Measurements from ENCODE around the gene ADK.
A peak's percentile ranks its signal among the peaks of the same experiment; 100 is the strongest.
"Not testable (repeated sequence)": the region's sequence is repeated elsewhere in the genome, so short reads cannot be mapped to it uniquely, and the experiment has no call there.

ADK gene

GRCh38 chr10:74145133-74145532 lies 5.9 kb upstream of the ADK start:
- DNase-seq (ENCODE audit: low read depth in 2 of 2): no peak

GRCh38 chr10:74146980-74147379 lies 4.0 kb upstream of the ADK start:
- DNase-seq (ENCODE audit: low read depth in 2 of 2): not testable (repeated sequence)

GRCh38 chr10:74150204-74150989 lies 624 bp upstream of the ADK start, which contains the start of gene AP3M1:
TSS of gene AP3M1 (minus strand) at chr10:74150828. CDS start at chr10:74138379, 12,449 bp downstream.
- DNase-seq (ENCODE audit: low read depth in 2 of 2): peak; percentile 70 to 71

- no peak for DNase-seq (ENCODE audit: low read depth in 2 of 2)
These were observed 1.1 kb downstream of the ADK start for GRCh38 chr10:74151879-74152722.

GRCh38 chr10:74153123-74153522 lies 2.1 kb downstream of the ADK start:
- DNase-seq (ENCODE audit: low read depth in 2 of 2): no peak

GRCh38 chr10:74153676-74154075 lies 2.7 kb downstream of the ADK start:
- DNase-seq (ENCODE audit: low read depth in 2 of 2): no peak

- DNase-seq (ENCODE audit: low read depth in 2 of 2): no peak
These were observed 5.9 kb downstream of the ADK start for GRCh38 chr10:74156919-74157289.

- no peak for DNase-seq (ENCODE audit: low read depth in 2 of 2)
These were observed 9.0 kb downstream of the ADK start for GRCh38 chr10:74160013-74160412.

- DNase-seq (ENCODE audit: low read depth in 2 of 2): no peak
These were observed 12.5 kb downstream of the ADK start for GRCh38 chr10:74163319-74164068.

- no peak for DNase-seq (ENCODE audit: low read depth in 2 of 2)
These were observed 13.9 kb downstream of the ADK start for GRCh38 chr10:74164716-74165529.

- DNase-seq (ENCODE audit: low read depth in 2 of 2): no peak
These were observed 14.5 kb downstream of the ADK start for GRCh38 chr10:74165530-74165901.

- no peak for DNase-seq (ENCODE audit: low read depth in 2 of 2)
These were observed 16.4 kb downstream of the ADK start for GRCh38 chr10:74167443-74167842.

GRCh38 chr10:74171625-74172024 lies 20.6 kb downstream of the ADK start:
- no peak for DNase-seq (ENCODE audit: low read depth in 2 of 2)

GRCh38 chr10:74174521-74174920 lies 23.5 kb downstream of the ADK start:
- no peak for DNase-seq (ENCODE audit: low read depth in 2 of 2)

GRCh38 chr10:74175510-74176379 lies 24.7 kb downstream of the ADK start:
- no peak for DNase-seq (ENCODE audit: low read depth in 2 of 2)

GRCh38 chr10:74176380-74177139 lies 25.5 kb downstream of the ADK start:
- peak; percentile 93 for DNase-seq (ENCODE audit: low read depth in 2 of 2)

GRCh38 chr10:74177140-74177677 lies 26.2 kb downstream of the ADK start:
- DNase-seq (ENCODE audit: low read depth in 2 of 2): peak; percentile 14 to 38

- no peak for DNase-seq (ENCODE audit: low read depth in 2 of 2)
These were observed 27.2 kb downstream of the ADK start for GRCh38 chr10:74178042-74178791.
